ENCODE results near the gene MAMLD1.

MAMLD1 gene

DNA sequence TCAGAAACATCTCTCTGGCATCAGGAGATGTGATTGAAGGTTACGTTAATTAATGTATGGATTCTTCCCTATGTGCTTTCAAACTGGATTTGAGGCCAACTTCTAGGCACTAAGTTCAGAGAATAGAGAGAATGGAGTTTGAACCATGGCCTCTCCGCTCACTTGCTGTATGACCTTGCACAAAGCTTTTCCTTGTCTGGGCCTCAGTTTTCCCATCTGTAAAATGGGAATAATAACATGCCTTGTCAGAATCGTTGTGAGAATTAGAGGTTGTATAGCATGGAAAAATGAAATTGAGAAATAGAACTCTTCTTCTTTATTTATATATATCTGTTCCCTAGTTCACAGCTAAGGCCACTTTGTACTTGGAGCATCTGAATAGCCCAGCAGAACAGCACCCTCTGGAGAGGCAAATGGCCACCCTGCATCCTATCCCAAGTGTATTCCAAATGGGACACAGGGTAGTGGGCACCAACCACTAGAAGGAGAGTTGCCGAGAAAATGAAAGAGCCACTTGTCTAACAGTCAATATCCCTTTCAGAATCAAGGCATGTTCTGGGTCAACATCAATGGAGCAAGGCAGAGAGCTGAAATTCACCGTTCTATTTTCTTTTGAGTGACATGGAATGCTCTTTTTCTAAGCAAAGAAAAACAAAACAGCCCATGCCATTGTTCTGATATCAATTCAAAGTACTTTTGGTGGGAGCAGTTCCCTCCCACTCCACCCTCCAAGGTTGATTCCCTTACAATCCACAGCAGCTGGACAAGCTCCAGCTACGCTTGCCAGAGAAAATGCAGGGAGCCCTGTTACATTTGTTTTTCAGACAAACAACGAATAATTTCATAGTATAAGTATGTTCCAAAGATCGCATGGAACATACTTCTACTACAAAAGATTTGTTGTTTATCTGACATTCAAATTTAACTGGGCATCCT lies 182.0 kb downstream of the MAMLD1 start:
- TF ChIP-seq ZFX (IDR thresholded peaks at IDR 0.05) = no peak
- TF ChIP-seq, protein P1, sequence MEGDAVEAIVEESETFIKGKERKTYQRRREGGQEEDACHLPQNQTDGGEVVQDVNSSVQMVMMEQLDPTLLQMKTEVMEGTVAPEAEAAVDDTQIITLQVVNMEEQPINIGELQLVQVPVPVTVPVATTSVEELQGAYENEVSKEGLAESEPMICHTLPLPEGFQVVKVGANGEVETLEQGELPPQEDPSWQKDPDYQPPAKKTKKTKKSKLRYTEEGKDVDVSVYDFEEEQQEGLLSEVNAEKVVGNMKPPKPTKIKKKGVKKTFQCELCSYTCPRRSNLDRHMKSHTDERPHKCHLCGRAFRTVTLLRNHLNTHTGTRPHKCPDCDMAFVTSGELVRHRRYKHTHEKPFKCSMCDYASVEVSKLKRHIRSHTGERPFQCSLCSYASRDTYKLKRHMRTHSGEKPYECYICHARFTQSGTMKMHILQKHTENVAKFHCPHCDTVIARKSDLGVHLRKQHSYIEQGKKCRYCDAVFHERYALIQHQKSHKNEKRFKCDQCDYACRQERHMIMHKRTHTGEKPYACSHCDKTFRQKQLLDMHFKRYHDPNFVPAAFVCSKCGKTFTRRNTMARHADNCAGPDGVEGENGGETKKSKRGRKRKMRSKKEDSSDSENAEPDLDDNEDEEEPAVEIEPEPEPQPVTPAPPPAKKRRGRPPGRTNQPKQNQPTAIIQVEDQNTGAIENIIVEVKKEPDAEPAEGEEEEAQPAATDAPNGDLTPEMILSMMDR (conservative IDR thresholded peaks at IDR 0.05) = no peak
- H3K27ac ChIP-seq = no peak overlapping the region

DNA sequence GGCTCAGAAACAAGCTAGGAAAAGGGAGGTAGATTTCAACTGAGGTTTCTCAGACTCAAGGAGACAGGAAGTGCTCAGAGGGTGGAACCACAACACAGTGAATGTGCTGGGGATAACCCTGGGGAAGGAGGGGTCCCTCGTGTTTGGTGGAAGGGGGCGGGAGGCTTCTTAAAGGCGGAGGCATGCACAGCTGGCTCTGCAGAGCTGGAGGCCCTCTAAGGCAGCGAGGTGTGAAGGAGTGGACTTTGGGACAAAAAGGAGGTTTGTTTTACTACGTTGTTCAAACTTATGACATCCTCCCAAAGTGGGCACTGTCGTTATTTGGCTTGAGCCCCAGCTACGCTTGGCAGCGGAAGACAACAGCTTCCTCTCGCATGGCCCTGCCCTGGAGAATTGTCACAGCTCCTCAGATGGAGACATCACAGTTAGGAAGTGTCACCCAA lies 183.6 kb downstream of the MAMLD1 start:
- H3K27ac ChIP-seq = no peak overlapping the region
- TF ChIP-seq, protein P1 (conservative IDR thresholded peaks at IDR 0.05) = no peak
- TF ChIP-seq ZFX (IDR thresholded peaks at IDR 0.05) = no peak

DNA sequence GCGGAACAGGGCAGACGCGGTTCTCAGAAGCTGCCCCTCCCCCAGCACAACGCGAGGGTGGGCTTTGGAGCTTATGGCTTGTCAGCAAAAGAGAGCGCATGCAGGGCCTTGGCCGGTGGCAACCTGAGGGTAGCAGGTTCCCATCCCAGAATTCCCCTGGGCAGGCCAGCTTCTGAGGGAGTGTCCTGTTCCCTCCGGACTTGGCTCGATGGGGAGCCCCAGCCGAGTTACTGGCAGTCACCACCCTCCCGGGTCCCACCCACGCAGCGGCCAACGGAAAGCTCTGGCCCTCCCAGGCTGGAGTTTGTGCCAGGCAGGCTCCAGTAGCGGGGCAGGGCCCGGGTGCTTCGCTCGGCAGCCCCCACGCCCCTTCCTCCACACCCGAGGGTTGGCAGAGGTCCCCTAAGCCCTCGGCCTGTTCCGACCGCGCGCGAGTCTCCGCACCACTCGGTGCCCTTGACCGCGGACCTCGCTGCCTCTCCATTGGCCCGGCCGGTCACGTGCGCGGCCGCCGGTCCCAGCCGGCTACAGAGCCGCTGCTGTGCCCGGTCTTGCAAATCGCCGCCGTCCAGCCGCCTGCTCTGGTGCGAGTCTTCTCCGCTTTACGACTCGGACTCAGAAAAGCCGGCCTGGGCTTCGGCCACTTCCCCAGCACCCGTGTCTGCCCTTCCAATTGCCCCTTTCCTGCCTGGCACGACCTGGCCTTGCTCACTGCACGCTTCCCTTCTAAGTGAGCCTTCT lies 184.4 kb downstream of the MAMLD1 start:
- H3K27ac ChIP-seq = no peak overlapping the region

DNA sequence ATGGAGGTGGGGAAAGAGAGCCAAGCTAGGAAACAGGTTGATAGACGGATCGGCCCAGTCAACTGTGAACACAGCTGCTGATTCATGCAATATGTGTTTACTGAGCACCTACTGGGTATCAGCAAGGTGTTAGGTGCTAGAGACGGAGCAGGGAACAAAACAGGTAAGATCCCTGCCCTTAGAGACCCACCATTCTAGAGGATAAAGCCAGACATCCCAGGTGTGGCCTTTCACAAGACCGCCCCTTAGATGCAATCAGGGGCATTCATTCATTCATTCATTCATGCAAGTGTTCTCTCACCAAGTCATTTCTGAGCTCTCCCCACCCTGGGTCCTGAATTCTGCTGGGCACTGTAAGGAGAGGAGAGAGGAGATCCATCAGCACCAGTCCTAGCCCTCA lies 185.1 kb downstream of the MAMLD1 start:
- no peak overlapping the region for H3K27ac ChIP-seq
- no peak for TF ChIP-seq ZFX (IDR thresholded peaks at IDR 0.05)
- TF ChIP-seq, protein P1 (conservative IDR thresholded peaks at IDR 0.05) = no peak

More for the DNA sequence above, 184.4 kb downstream of the MAMLD1 start:
- TF ChIP-seq, protein P1 (conservative IDR thresholded peaks at IDR 0.05) = no peak
- no peak for TF ChIP-seq ZFX (IDR thresholded peaks at IDR 0.05)

DNA sequence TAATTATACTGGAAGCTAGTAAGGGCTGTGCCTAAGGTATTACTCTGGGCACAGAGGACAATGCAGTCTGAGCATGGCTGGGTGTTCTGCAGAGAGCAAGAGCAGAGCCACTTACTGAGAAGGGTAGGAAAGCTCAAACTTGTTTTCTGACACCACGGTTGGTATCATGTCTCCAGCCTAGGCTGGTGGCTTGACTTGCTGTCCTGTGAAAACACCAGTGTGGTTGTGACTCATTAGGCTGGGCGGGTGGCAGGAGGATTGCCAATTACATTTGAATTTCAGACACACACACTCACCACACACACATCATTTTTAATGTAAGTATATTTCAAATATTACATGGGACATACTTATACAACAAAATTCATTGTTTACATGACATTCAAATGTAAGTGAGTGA lies 185.6 kb downstream of the MAMLD1 start:
- TF ChIP-seq, protein P1 (conservative IDR thresholded peaks at IDR 0.05) = no peak
- no peak for TF ChIP-seq ZFX (IDR thresholded peaks at IDR 0.05)

DNA sequence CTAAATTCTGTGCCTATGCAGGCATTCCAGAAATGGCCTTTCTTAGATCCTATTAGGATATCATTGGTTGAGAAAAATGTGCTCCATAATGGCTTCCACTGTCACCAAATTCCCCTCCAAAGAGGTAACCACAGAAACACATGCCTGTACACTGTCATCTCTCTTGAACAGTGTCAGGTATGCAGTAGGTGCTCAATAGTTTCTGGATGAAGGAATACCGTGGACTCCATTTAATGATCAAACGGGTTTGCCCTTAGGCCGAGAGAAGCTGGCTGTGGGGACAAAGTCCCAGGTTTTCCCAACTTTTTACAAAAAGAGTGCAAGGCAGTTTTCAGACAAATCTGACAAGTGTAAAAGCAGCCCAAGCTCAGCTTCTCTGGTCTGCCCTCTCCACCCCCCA lies 188.8 kb downstream of the MAMLD1 start:
- no peak overlapping the region for H3K27ac ChIP-seq
- TF ChIP-seq ZFX (IDR thresholded peaks at IDR 0.05) = no peak
- TF ChIP-seq, protein P1 (conservative IDR thresholded peaks at IDR 0.05) = no peak

More for the DNA sequence above, 185.6 kb downstream of the MAMLD1 start:
- H3K27ac ChIP-seq = no peak overlapping the region

DNA sequence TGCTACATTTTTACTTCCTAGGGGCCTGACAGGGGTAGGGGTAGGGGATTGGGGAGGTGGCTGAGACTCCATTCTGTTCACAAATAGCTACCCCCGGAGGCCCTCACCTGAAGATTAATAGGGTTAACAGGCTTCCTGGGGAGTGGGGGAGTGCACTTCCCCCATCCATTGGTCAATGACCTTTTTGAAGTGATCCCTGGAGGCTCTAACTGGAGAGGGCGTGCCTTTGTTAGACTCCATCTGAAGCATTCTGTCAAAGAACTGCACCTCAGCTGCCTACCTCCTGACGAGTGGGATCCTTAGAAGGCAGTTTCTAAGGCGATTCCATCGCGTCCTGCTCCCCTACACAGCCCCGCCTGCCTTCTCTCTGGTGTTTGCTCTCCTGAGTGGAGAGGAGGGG lies 195.3 kb downstream of the MAMLD1 start:
- no peak for TF ChIP-seq ZFX (IDR thresholded peaks at IDR 0.05)
- TF ChIP-seq, protein P1 (conservative IDR thresholded peaks at IDR 0.05) = no peak
- H3K27ac ChIP-seq = no peak overlapping the region
